ENCODE measurements around the gene AIG1. TPM values are rescaled to one million over a fixed set of nuclear protein-coding genes. Genes with fewer than 3 reads are reported as not detected.

Gene AIG1
- total RNA-seq, 1 experiment from 2014 or later, result 51.1 TPM

- Histone ChIP-seq H4K20me1 (ENCODE audit: insufficient read depth) (no peaks in the 10 kb centered on the region; the same call in 1 of the 2 replicates), H2AFZ (ENCODE audit: low read depth, low read length, poor library complexity, severe bottlenecking) (no peak overlapping the region), H3K4me2 (ENCODE audit: low read length) (no peak overlapping the region), H3K9ac (ENCODE audit: low read length) (no peak overlapping the region), H3K4me3 (replicated peaks in 1 of 2; ENCODE audit: low read depth in 1 of 2, low read length in 2 of 2) (no peak overlapping the region), H3K9me3 (ENCODE audit: control insufficient read depth in 1 of 2, insufficient read depth in 1 of 2, low read depth in 1 of 2, low read length in 2 of 2) (no peaks in the 10 kb centered on the region), H3K27me3 (ENCODE audit: insufficient read depth, low read length) (no peaks in the 10 kb centered on the region), H3K9me2 (ENCODE audit: insufficient read depth) (no peaks in the 10 kb centered on the region), H3K27ac (ENCODE audit: low read depth, low read length) (no peak overlapping the region), H3K4me1 (ENCODE audit: control insufficient read depth in 1 of 2, insufficient read depth in 2 of 2, low read length in 2 of 2) (no peaks in the 10 kb centered on the region), H3K79me2 (ENCODE audit: insufficient read depth, low read length) (no peaks in the 10 kb centered on the region; the same call in 1 of the 2 replicates), H3K36me3 (ENCODE audit: control insufficient read depth in 1 of 2, insufficient read depth in 2 of 2, low read length in 2 of 2) (no peaks in the 10 kb centered on the region)
- TF ChIP-seq EZH2phosphoT487 (IDR thresholded peaks at IDR 0.05; ENCODE audit: borderline replicate concordance) (no peak), EZH2 (IDR thresholded peaks at IDR 0.05) (no peak)
- ChIA-PET POLR2A (no interaction called here), CTCF (no interaction called here), RAD21 (ENCODE audit: low non-redundant PET in 1 of 2, low total read pairs in 2 of 2, uncharacterized antibody in 2 of 2, unreplicated experiment in 2 of 2) (no interaction called here)
- DNase-seq (ENCODE audit: low read depth, low spot score) (no peak), ATAC-seq (no peak)
- intact Hi-C loops (cut with micrococcal nuclease), result no loop called here
- BruUV-seq (replicated peaks), result no TSS peak
Measured at GRCh38 chr6:143090314-143091044, 29.8 kb downstream of the AIG1 start.

- Histone ChIP-seq H3K36me3 (ENCODE audit: control insufficient read depth in 1 of 2, insufficient read depth in 2 of 2, low read length in 2 of 2) (no peaks in the 10 kb centered on the region), H2AFZ (ENCODE audit: low read depth, low read length, poor library complexity, severe bottlenecking) (no peak overlapping the region), H3K27me3 (ENCODE audit: insufficient read depth, low read length) (no peaks in the 10 kb centered on the region), H3K4me2 (ENCODE audit: low read length) (no peak overlapping the region), H3K9ac (ENCODE audit: low read length) (no peak overlapping the region), H3K9me2 (ENCODE audit: insufficient read depth) (no peaks in the 10 kb centered on the region), H4K20me1 (ENCODE audit: insufficient read depth) (no peaks in the 10 kb centered on the region; the same call in 1 of the 2 replicates), H3K27ac (ENCODE audit: low read depth, low read length) (no peak overlapping the region), H3K4me1 (ENCODE audit: control insufficient read depth in 1 of 2, insufficient read depth in 2 of 2, low read length in 2 of 2) (no peaks in the 10 kb centered on the region), H3K4me3 (replicated peaks in 1 of 2; ENCODE audit: low read depth in 1 of 2, low read length in 2 of 2) (no peak overlapping the region), H3K9me3 (ENCODE audit: control insufficient read depth in 1 of 2, insufficient read depth in 1 of 2, low read depth in 1 of 2, low read length in 2 of 2) (no peaks in the 10 kb centered on the region), H3K79me2 (ENCODE audit: insufficient read depth, low read length) (no peaks in the 10 kb centered on the region; the same call in 1 of the 2 replicates)
- intact Hi-C loops (cut with micrococcal nuclease), result no loop called here
- DNase-seq (ENCODE audit: low read depth, low spot score), result no peak
- no TSS peak for BruUV-seq (replicated peaks)
- ChIA-PET CTCF (no interaction called here), POLR2A (no interaction called here), RAD21 (ENCODE audit: low non-redundant PET in 1 of 2, low total read pairs in 2 of 2, uncharacterized antibody in 2 of 2, unreplicated experiment in 2 of 2) (no interaction called here)
- no peak for ATAC-seq
- TF ChIP-seq CTCF (IDR thresholded peaks at IDR 0.05 in 2 of 3, conservative IDR thresholded peaks at IDR 0.05 in 1 of 3; ENCODE audit: borderline replicate concordance in 1 of 3, insufficient read depth in 1 of 3, low read depth in 2 of 3, low read length in 2 of 3), result no peak
- no peak for TF ChIP-seq EGR1 (IDR thresholded peaks at IDR 0.05; ENCODE audit: low read depth)
- no peak for TF ChIP-seq ZNF274 (IDR thresholded peaks at IDR 0.05; ENCODE audit: low read depth, low read length)
- no peak for TF ChIP-seq JUND (IDR thresholded peaks at IDR 0.05)
- no peak for TF ChIP-seq ATF3 (IDR thresholded peaks at IDR 0.05)
- TF ChIP-seq ZFX (IDR thresholded peaks at IDR 0.05), result no peak
- no peak for TF ChIP-seq TCF7L2 (IDR thresholded peaks at IDR 0.05; ENCODE audit: borderline replicate concordance, extremely low read depth, insufficient read depth, insufficient read length)
- TF ChIP-seq ZBTB33 (IDR thresholded peaks at IDR 0.05; ENCODE audit: extremely low read depth, insufficient replicate concordance, low read length), result no peak
- TF ChIP-seq RAD21 (IDR thresholded peaks at IDR 0.05; ENCODE audit: low read depth), result no peak
- no peak for TF ChIP-seq CBX3 (IDR thresholded peaks at IDR 0.05; ENCODE audit: low read depth)
- TF ChIP-seq POLR2AphosphoS5 (IDR thresholded peaks at IDR 0.05; ENCODE audit: low read depth, low read length), result no peak
- no peak for TF ChIP-seq ELF1 (IDR thresholded peaks at IDR 0.05; ENCODE audit: borderline replicate concordance, low read depth)
- no peak for TF ChIP-seq CEBPB (IDR thresholded peaks at IDR 0.05; ENCODE audit: low read depth)
- TF ChIP-seq SP1 (IDR thresholded peaks at IDR 0.05; ENCODE audit: low read depth), result no peak
- no peak for TF ChIP-seq MAX (IDR thresholded peaks at IDR 0.05)
- no peak for TF ChIP-seq FOSL1 (IDR thresholded peaks at IDR 0.05; ENCODE audit: low read depth)
Measured at GRCh38 chr6:143092768-143093167, 32.1 kb downstream of the AIG1 start.
